Activated B cell treated with CpG ODN at 0.5 μM for 24 hours (primary cell): ENCODE results near the gene UTS2R. TPM values are rescaled to one million over a fixed set of nuclear protein-coding genes. Genes with fewer than 3 reads are reported as not detected.
"Not testable (repeated sequence)": the region's sequence is repeated elsewhere in the genome, so short reads cannot be mapped to it uniquely, and the experiment has no call there.

ENCODE experiments used
- ATAC-seq: fragments of 200-7000 bp; cut with Tn5 transposase; one replicate; pipeline ENCODE4 v1.10.0; 2021; ENCODE audit warnings: low read depth, mild to moderate bottlenecking, moderate library complexity
- CTCF ChIA-PET: fragments of 350-600 bp; sonication (Branson Sonifier 250); formaldehyde crosslinking; loops from one replicate; lab custom pipeline; 2021; ENCODE audit warnings: antibody characterized with exemption; lab: Charles Lee
- POLR2A ChIA-PET: fragments of 350-600 bp; sonication (Branson Sonifier 250); formaldehyde crosslinking; loops from one replicate; lab custom pipeline; 2021; ENCODE audit warnings: antibody characterized with exemption; lab: Charles Lee
- DNase-seq: peaks from one replicate; pipeline ENCODE4 v3.0.0; 2022
- H3K27ac Mint-ChIP-seq: one replicate; pipeline ENCODE4 v1.8.0; 2020; ENCODE audit warnings: mixed read lengths
- H3K27me3 Mint-ChIP-seq: one replicate; pipeline ENCODE4 v1.8.0; 2021; ENCODE audit warnings: mixed read lengths
- H3K36me3 Mint-ChIP-seq: one replicate; pipeline ENCODE4 v1.8.0; 2021; ENCODE audit warnings: low read depth, mixed read lengths
- H3K4me1 Mint-ChIP-seq: one replicate; pipeline ENCODE4 v1.8.0; 2021; ENCODE audit warnings: mixed read lengths
- H3K4me3 Mint-ChIP-seq: one replicate; pipeline ENCODE4 v1.8.0; 2020; ENCODE audit warnings: mild to moderate bottlenecking, mixed read lengths
- H3K9me3 Mint-ChIP-seq: one replicate; pipeline ENCODE4 v1.8.0; 2020; ENCODE audit warnings: mixed read lengths
- intact Hi-C: fragments of 100-400 bp; cut with micrococcal nuclease; formaldehyde crosslinking; loops from one replicate; pipeline ENCODE4 v1.15.1; 2024
- total RNA-seq: library from RNA; stranded (reverse); gene quantifications from 2 replicates; pipeline ENCODE4 v1.2.3, GENCODE V29; 2022
- TF ChIP-seq, protein P1 (sequence below): fragments of 200-600 bp; IDR thresholded peaks from one replicate; pipeline ENCODE4 v1.8.0; 2022; ENCODE audit warnings: antibody characterized with exemption, mild to moderate bottlenecking

Gene UTS2R
- total RNA-seq, 1 donor from 2014 or later = not detected

DNA sequence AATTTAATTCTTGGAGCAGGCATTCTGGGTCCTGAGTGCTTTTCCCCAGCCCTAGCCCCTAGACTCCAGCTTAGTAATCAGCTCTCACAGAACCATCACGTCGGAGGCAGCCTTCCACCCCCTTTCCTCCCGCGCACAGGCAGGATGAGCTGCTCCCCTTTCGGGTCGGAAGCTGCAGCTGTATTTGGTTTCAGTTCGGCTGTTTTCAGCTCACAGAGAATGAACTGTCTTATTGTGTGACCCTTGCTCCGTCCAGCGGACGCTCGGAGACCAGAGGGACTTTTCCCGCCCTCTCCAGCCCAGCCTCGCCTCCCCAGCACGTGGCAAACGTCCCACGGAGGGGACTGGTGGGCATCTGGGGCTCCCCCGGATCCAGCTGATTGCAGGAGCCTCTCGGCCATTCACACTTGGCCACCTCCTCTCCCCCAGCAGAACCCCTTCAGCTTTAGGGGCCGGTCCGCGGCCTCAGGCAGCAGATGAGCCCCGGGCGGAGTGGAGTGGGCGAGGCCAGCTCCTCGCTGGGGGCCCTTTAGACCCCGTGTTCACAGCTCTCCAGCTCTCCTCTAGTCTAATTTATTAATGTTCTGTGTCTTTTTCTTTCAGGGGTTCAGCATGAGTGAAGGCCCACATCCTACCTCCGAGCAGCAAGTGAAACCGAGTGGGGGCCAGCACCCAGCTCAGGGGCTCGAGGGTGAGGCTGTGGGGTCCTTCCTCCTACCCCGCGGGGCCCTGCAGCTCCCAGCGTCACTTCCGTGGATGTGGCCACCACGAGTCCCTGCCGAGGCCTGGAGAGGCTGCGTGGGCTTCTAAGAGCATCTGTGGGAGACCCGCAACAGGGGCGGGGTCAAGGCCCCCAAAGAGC lies 863 bp upstream of the UTS2R start:
- Mint-ChIP-seq H3K27ac (no peak overlapping the region), H3K4me1 (peaks cover 24% of the 10 kb centered on the region), H3K9me3 (no peaks in the 10 kb centered on the region), H3K27me3 (peaks cover 32% of the 10 kb centered on the region), H3K4me3 (peak overlapping the region; percentile 77), H3K36me3 (no peaks in the 10 kb centered on the region)
- peak; percentile 34 for ATAC-seq
- no peak for DNase-seq
- ChIA-PET CTCF (no interaction called here), POLR2A (interaction anchor here (1.0 kb wide), 1 partner anchor 79 kb away, joined by 3 read pairs; no protein-coding TSS in a partner anchor)
- intact Hi-C loops = no loop called here
- TF ChIP-seq, protein P1, sequence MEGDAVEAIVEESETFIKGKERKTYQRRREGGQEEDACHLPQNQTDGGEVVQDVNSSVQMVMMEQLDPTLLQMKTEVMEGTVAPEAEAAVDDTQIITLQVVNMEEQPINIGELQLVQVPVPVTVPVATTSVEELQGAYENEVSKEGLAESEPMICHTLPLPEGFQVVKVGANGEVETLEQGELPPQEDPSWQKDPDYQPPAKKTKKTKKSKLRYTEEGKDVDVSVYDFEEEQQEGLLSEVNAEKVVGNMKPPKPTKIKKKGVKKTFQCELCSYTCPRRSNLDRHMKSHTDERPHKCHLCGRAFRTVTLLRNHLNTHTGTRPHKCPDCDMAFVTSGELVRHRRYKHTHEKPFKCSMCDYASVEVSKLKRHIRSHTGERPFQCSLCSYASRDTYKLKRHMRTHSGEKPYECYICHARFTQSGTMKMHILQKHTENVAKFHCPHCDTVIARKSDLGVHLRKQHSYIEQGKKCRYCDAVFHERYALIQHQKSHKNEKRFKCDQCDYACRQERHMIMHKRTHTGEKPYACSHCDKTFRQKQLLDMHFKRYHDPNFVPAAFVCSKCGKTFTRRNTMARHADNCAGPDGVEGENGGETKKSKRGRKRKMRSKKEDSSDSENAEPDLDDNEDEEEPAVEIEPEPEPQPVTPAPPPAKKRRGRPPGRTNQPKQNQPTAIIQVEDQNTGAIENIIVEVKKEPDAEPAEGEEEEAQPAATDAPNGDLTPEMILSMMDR = no peak

DNA sequence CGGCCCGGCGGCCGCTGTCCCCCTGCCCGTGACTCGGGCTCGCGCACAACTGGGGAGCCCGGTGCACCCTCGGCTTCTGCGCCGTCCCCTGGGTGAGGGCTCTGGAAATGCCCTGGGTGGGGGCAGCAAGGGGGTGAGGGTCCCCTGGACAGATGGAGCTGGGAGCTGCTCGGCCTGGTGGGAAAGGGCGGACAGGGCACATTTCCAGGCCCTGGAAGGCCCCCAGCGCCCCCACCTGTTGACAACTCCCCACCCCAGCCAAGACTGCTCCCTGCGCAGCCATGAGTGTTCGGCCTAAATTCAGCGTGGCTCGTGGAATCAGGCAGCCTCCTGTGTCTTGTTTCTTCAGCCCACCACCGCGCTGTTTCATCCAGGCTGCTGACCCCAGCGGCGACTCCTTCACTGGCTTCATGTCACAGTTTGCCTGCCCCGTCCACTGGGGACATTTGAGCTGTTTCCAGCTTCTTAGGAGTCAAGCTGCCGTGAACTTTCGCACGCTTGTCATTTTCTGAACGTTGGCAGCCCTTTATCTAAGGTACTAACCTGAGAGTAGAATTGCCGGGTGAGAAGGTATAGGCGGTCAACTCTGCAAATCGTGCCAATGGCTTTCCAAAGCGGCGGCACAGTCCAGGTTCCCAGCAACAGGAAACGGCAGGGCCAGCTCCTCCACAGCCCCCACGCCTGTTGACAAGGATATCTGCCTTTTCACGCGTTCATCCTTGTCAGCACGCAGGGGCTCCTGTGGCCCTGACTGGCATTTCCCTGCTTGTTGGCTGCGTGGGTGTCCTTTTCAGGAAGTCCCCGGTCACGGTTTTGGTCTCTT lies 895 bp downstream of the UTS2R start:
- TF ChIP-seq, protein P1 = no peak
- Mint-ChIP-seq H3K4me1 (peaks cover 24% of the 10 kb centered on the region), H3K9me3 (no peaks in the 10 kb centered on the region), H3K4me3 (no peak overlapping the region), H3K36me3 (no peaks in the 10 kb centered on the region), H3K27ac (no peak overlapping the region), H3K27me3 (peaks cover 38% of the 10 kb centered on the region)
- no peak for ATAC-seq
- CTCF ChIA-PET = no interaction called here
- DNase-seq = no peak
- intact Hi-C loops = no loop called here
- POLR2A ChIA-PET = interaction anchor here (0.6 kb wide), 1 partner anchor 144 kb away, joined by 9 read pairs; no protein-coding TSS in a partner anchor

DNA sequence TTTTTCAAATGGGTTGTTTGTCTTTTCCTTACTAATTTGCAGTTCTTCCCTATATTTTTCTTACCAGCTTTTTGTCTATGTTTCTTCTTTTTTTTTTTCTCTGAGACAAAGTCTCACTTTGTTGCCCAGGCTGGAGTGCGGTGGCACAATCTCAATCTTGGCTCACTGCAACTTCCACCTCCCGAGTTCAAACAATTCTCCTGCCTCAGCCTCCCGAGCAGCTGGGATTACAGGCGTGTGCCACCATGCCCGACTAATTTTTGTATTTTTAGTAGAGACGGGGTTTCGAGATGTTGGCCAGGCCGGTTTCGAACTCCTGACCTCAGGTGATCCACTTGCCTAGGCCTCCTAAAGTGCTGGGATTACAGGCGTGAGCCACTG lies 1.5 kb downstream of the UTS2R start:
- POLR2A ChIA-PET = interaction anchor here (0.6 kb wide), 1 partner anchor 144 kb away, joined by 9 read pairs; no protein-coding TSS in a partner anchor
- H3K9me3 Mint-ChIP-seq, ATAC-seq, H3K4me3 Mint-ChIP-seq, H3K27ac Mint-ChIP-seq, CTCF ChIA-PET, intact Hi-C loops, DNase-seq, H3K36me3 Mint-ChIP-seq: not testable (repeated sequence)
- Mint-ChIP-seq H3K27me3 (peaks cover 32% of the 10 kb centered on the region), H3K4me1 (peaks cover 24% of the 10 kb centered on the region)

DNA sequence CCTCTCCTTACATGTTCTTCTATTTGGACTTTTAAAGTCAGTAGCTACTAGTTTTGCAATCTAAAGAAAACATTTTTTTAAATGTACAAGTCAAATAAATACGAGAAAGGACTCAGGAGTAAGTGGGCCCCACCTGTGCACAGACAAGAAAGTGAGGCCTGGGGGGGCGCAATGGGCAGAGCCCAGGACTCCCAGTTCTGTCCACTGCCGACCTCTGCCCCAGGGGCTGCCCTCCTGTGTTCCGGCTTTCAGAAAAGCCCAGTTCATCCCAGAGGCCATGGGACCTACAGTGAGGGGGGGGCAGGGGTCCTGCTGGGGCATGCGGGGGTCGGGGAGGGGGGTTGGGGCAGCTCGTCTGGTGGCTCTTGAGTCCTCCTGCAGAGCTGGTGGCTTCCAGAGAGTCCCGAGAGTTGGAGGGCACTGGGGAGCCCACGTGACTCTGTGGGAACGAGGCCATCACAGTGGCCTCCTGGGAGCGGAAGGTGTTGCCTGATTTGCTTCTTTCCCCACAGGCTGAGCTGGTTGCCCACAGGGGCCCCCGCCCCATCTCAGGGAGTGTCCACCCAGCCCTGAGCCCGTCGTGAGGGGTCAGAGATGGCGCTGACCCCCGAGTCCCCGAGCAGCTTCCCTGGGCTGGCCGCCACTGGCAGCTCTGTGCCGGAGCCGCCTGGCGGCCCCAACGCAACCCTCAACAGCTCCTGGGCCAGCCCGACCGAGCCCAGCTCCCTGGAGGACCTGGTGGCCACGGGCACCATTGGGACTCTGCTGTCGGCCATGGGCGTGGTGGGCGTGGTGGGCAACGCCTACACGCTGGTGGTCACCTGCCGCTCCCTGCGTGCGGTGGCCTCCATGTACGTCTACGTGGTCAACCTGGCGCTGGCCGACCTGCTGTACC lies 2.4 kb downstream of the UTS2R start:
- Mint-ChIP-seq H3K9me3 (no peaks in the 10 kb centered on the region), H3K4me3 (no peak overlapping the region), H3K27ac (no peak overlapping the region), H3K4me1 (peaks cover 24% of the 10 kb centered on the region), H3K27me3 (peaks cover 34% of the 10 kb centered on the region), H3K36me3 (no peaks in the 10 kb centered on the region)
- TF ChIP-seq, protein P1 = no peak
- POLR2A ChIA-PET = no interaction called here
- CTCF ChIA-PET = interaction anchor here (0.7 kb wide), 1 partner anchor 31 kb away, joined by 3 read pairs; no protein-coding TSS in a partner anchor
- no peak for ATAC-seq
- intact Hi-C loops = no loop called here
- DNase-seq = no peak
